Glomerular visceral epithelial cell (primary cell): Measurements from ENCODE around the gene KIF18B.

ENCODE experiments used
- DNase-seq: peaks from one replicate; pipeline ENCODE4 v3.0.0-alpha.2; 2016; ENCODE audit errors: extremely low spot score

The KIF18B gene

GRCh38 chr17:44919411-44919810, 28.2 kb downstream of the KIF18B start:
- no peak for DNase-seq

GRCh38 chr17:44918006-44918405, 29.6 kb downstream of the KIF18B start:
- no peak for DNase-seq

- DNase-seq, result no peak
These were observed 30.1 kb downstream of the KIF18B start for GRCh38 chr17:44917456-44917855.

GRCh38 chr17:44916781-44917241, 30.8 kb downstream of the KIF18B start:
- DNase-seq, result peak; percentile 88

GRCh38 chr17:44915862-44916780, 31.5 kb downstream of the KIF18B start:
- no peak for DNase-seq

GRCh38 chr17:44915321-44915726, 32.2 kb downstream of the KIF18B start, which contains the start of gene GFAP:
Gene GFAP (minus strand): TSS chr17:44915500. CDS start chr17:44915486, 14 bp downstream.
- no peak for DNase-seq

- DNase-seq, result no peak
These were observed 32.8 kb downstream of the KIF18B start for GRCh38 chr17:44914698-44915271.

GRCh38 chr17:44914148-44914547, 33.4 kb downstream of the KIF18B start:
- DNase-seq, result no peak

GRCh38 chr17:44913676-44914075, 33.9 kb downstream of the KIF18B start:
- DNase-seq, result no peak

GRCh38 chr17:44912763-44913544, 34.6 kb downstream of the KIF18B start:
- no peak for DNase-seq

- peak; percentile 47 for DNase-seq
These were observed 36.2 kb downstream of the KIF18B start for GRCh38 chr17:44911133-44912001.

GRCh38 chr17:44910231-44911106, 37.1 kb downstream of the KIF18B start:
- no peak for DNase-seq

- DNase-seq, result peak; percentile 94
These were observed 37.9 kb downstream of the KIF18B start for GRCh38 chr17:44909681-44910144.

GRCh38 chr17:44908761-44909326, 38.7 kb downstream of the KIF18B start:
- no peak for DNase-seq

- DNase-seq, result no peak
These were observed 39.7 kb downstream of the KIF18B start for GRCh38 chr17:44907729-44908470.

- DNase-seq, result no peak
These were observed 40.5 kb downstream of the KIF18B start for GRCh38 chr17:44906763-44907728.

- DNase-seq, result peak; percentile 86
These were observed 41.4 kb downstream of the KIF18B start for GRCh38 chr17:44906010-44906646.
